HCT116 (cell line): ENCODE measurements around the gene EBPL. TPM values are rescaled to one million over a fixed set of nuclear protein-coding genes. Genes with fewer than 3 reads are reported as not detected.

Experiments used
- ATAC-seq: fragments of 200-7000 bp; cut with Tn5 transposase; 2 replicates; pipeline ENCODE4 v1.9.1; 2020; ENCODE audit warnings: mild to moderate bottlenecking, moderate library complexity
- BruUV-seq: library from RNA; stranded (reverse); fragments of 400-500 nt; replicated peaks from 2 replicates; lab custom pipeline; 2021; lab: Mats Ljungman, UMichigan
- CTCF ChIA-PET: fragments of 300-600 bp; sonication (Branson Sonifier 250); formaldehyde crosslinking; loops from one replicate; lab custom pipeline; 2021; ENCODE audit warnings: antibody characterized with exemption; lab: Charles Lee
- POLR2A ChIA-PET: fragments of 300-600, 350-600 bp; sonication (Branson Sonifier 250); formaldehyde crosslinking; loops from one replicate; lab custom pipeline; 2021; ENCODE audit warnings: antibody characterized with exemption; lab: Charles Lee
- RAD21 ChIA-PET, 2 experiments: fragments of 300-600 bp; sonication (Branson Sonifier 250); formaldehyde crosslinking; loops; one replicate each; lab custom pipeline; 2023; ENCODE audit warnings: low total read pairs in 2 of 2; ENCODE audit not compliant: uncharacterized antibody in 2 of 2, unreplicated experiment in 2 of 2, low non-redundant PET in 1 of 2; lab: Charles Lee
- DNase-seq: peaks from one replicate; pipeline ENCODE4 v3.0.0-alpha.2; 2010; ENCODE audit warnings: low read depth, low spot score
- H2AFZ ChIP-seq: fragments of 200-600 bp; shearing (Covaris generic), sonication (generic); 2 replicates; pipeline ENCODE4 v1.6.1; 2017; ENCODE audit warnings: low read depth, mixed run types, mixed read lengths, antibody characterized with exemption, low read length; ENCODE audit not compliant: poor library complexity, severe bottlenecking
- H3K27ac ChIP-seq: 2 replicates; pipeline ENCODE4 v1.5.1; 2012; ENCODE audit warnings: low read depth, low read length
- H3K27me3 ChIP-seq: fragments of 200-600 bp; sonication (generic); 2 replicates; pipeline ENCODE4 v1.6.1; 2016; ENCODE audit warnings: mixed run types, low read length, mixed read lengths; ENCODE audit not compliant: insufficient read depth
- H3K36me3 ChIP-seq, 2 experiments: fragments of 200-500 bp in 1 of 2; fragments of 200-600 bp in 1 of 2; sonication (Bioruptor generic) in 1 of 2; sonication (generic) in 1 of 2; 2 replicates each; pipeline versions ENCODE4 v1.5.1 to v1.6.1; 2014 to 2016; ENCODE audit warnings: low read length in 2 of 2, inconsistent platforms in 1 of 2, mixed read lengths in 1 of 2, mixed run types in 1 of 2; ENCODE audit not compliant: insufficient read depth in 2 of 2, control insufficient read depth in 1 of 2
- H3K4me1 ChIP-seq, 2 experiments: fragments of 200-600 bp in 1 of 2; sonication (generic) in 1 of 2; 2 replicates each; pipeline versions ENCODE4 v1.5.1 to v1.6.1; 2012 to 2017; ENCODE audit warnings: low read length in 2 of 2, inconsistent platforms in 1 of 2, mild to moderate bottlenecking in 1 of 2, mixed read lengths in 1 of 2, mixed run types in 1 of 2, moderate library complexity in 1 of 2; ENCODE audit not compliant: insufficient read depth in 2 of 2, control insufficient read depth in 1 of 2
- H3K4me2 ChIP-seq: fragments of 200-600 bp; sonication (generic); 2 replicates; pipeline ENCODE4 v1.6.1; 2017; ENCODE audit warnings: mixed run types, low read length, mixed read lengths
- H3K4me3 ChIP-seq, 2 experiments: fragments of 200-600 bp in 1 of 2; sonication (generic) in 1 of 2; replicated peaks in 1 of 2; 2 replicates each; pipeline ENCODE4 v1.5.1; 2011 to 2016; ENCODE audit warnings: low read length in 2 of 2, control low read depth in 1 of 2, low read depth in 1 of 2, mild to moderate bottlenecking in 1 of 2, mixed read lengths in 1 of 2, mixed run types in 1 of 2
- H3K79me2 ChIP-seq: fragments of 200-600 bp; sonication (generic); 2 replicates; pipeline ENCODE4 v1.6.1; 2017; ENCODE audit warnings: mild to moderate bottlenecking, mixed run types, low read length, moderate library complexity, mixed read lengths; ENCODE audit not compliant: insufficient read depth
- H3K9ac ChIP-seq: fragments of 200-600 bp; sonication (generic); 2 replicates; pipeline ENCODE4 v1.6.1; 2016; ENCODE audit warnings: low read length, mixed read lengths
- H3K9me2 ChIP-seq: fragments of 200-600 bp; sonication (generic), shearing (Covaris generic); 2 replicates; pipeline ENCODE4 v1.6.1; 2017; ENCODE audit warnings: mixed run types, mild to moderate bottlenecking, moderate library complexity; ENCODE audit not compliant: insufficient read depth
- H3K9me3 ChIP-seq, 2 experiments: fragments of 200-500 bp in 1 of 2; fragments of 200-600 bp in 1 of 2; sonication (Bioruptor generic) in 1 of 2; sonication (generic) in 1 of 2; 2 replicates each; pipeline ENCODE4 v1.6.1; 2014 to 2017; ENCODE audit warnings: low read length in 2 of 2, mixed read lengths in 2 of 2, inconsistent platforms in 1 of 2, low read depth in 1 of 2, mild to moderate bottlenecking in 1 of 2, mixed run types in 1 of 2, moderate library complexity in 1 of 2; ENCODE audit not compliant: control insufficient read depth in 1 of 2, insufficient read depth in 1 of 2
- H4K20me1 ChIP-seq: fragments of 200-600 bp; sonication (generic), shearing (Covaris generic); 2 replicates; pipeline ENCODE4 v1.6.1; 2017; ENCODE audit warnings: mixed run types, mild to moderate bottlenecking, moderate library complexity; ENCODE audit not compliant: insufficient read depth
- ATF3 ChIP-seq: IDR thresholded peaks from 2 replicates; pipeline ENCODE4 v1.6.1; 2012
- CEBPB ChIP-seq: IDR thresholded peaks from 2 replicates; pipeline ENCODE4 v1.6.1; 2012; ENCODE audit warnings: low read depth
- CTCF ChIP-seq, 3 experiments: fragments of 200-600 bp in 1 of 3; sonication (generic) in 1 of 3; IDR thresholded peaks in 2 of 3; conservative IDR thresholded peaks in 1 of 3; 2 replicates each; pipeline ENCODE4 v1.5.1; 2012 to 2017; ENCODE audit warnings: low read depth in 2 of 3, low read length in 2 of 3, antibody characterized with exemption in 1 of 3, borderline replicate concordance in 1 of 3, control low read depth in 1 of 3, mild to moderate bottlenecking in 1 of 3, mixed read lengths in 1 of 3, mixed run types in 1 of 3, moderate library complexity in 1 of 3; ENCODE audit not compliant: insufficient read depth in 1 of 3
- EZH2 ChIP-seq: fragments of 200-600 bp; sonication (generic); IDR thresholded peaks from 2 replicates; pipeline ENCODE4 v1.6.1; 2017; ENCODE audit warnings: antibody characterized with exemption, mixed run types
- FOSL1 ChIP-seq: IDR thresholded peaks from 2 replicates; pipeline ENCODE4 v1.6.1; 2012; ENCODE audit warnings: low read depth
- POLR2AphosphoS5 ChIP-seq: IDR thresholded peaks from 2 replicates; pipeline ENCODE4 v1.6.1; 2011; ENCODE audit warnings: mild to moderate bottlenecking, low read depth, low read length, moderate library complexity
- SP1 ChIP-seq: IDR thresholded peaks from 2 replicates; pipeline ENCODE4 v1.6.1; 2012; ENCODE audit warnings: low read depth
- SRF ChIP-seq: IDR thresholded peaks from 2 replicates; pipeline ENCODE4 v1.6.1; 2012; ENCODE audit warnings: low read depth
- YY1 ChIP-seq: IDR thresholded peaks from 2 replicates; pipeline ENCODE4 v1.6.1; 2011; ENCODE audit warnings: low read length, low read depth, moderate library complexity, mild to moderate bottlenecking; ENCODE audit not compliant: insufficient replicate concordance; ENCODE audit errors: extremely low read depth
- ZBTB33 ChIP-seq: IDR thresholded peaks from 2 replicates; pipeline ENCODE4 v1.6.1; 2011; ENCODE audit warnings: mild to moderate bottlenecking, low read length, moderate library complexity; ENCODE audit not compliant: insufficient replicate concordance; ENCODE audit errors: extremely low read depth
- ZFX ChIP-seq: fragments of 450-650 bp; IDR thresholded peaks from 2 replicates; pipeline ENCODE4 v1.6.1; 2017
- ZNF274 ChIP-seq: fragments of 200-500 bp; sonication (Bioruptor generic); IDR thresholded peaks from 2 replicates; pipeline ENCODE4 v1.6.1; 2014; ENCODE audit warnings: mild to moderate bottlenecking, low read depth, low read length, inconsistent platforms
- intact Hi-C: fragments of 100-400 bp; cut with micrococcal nuclease; formaldehyde crosslinking; loops from 2 replicates; pipeline ENCODE4 v1.10.0; 2022
- total RNA-seq: library from RNA; stranded (reverse); gene quantifications from one replicate; pipeline ENCODE4 v1.2.1, GENCODE V29; 2021; ENCODE audit not compliant: unreplicated experiment

Gene EBPL
- total RNA-seq, 1 experiment from 2014 or later = 73.2 TPM

GRCh38 chr13:49643035-49643646 is 48.1 kb downstream of the EBPL start:
- DNase-seq = no peak
- no peaks in the 10 kb centered on the region for H3K36me3 ChIP-seq
- no peaks in the 10 kb centered on the region for H3K27me3 ChIP-seq
- RAD21 ChIA-PET = no interaction called here
- no peaks in the 10 kb centered on the region for H3K9me3 ChIP-seq
- CTCF ChIA-PET = interaction anchor here (0.8 kb wide), 1 partner anchor 8 kb away, joined by 3 read pairs; no protein-coding TSS in a partner anchor
- no peak overlapping the region for H3K27ac ChIP-seq
- no peak overlapping the region for H2AFZ ChIP-seq
- BruUV-seq = no TSS peak
- no peaks in the 10 kb centered on the region for H3K79me2 ChIP-seq
- no peak overlapping the region for H3K4me2 ChIP-seq
- TF ChIP-seq EZH2 = no peak
- TF ChIP-seq SRF = no peak
- no peak for TF ChIP-seq YY1
- no peak for TF ChIP-seq POLR2AphosphoS5
- TF ChIP-seq CTCF (IDR thresholded peaks at IDR 0.05 in 2 of 3, conservative IDR thresholded peaks at IDR 0.05 in 1 of 3; ENCODE audit: borderline replicate concordance in 1 of 3, insufficient read depth in 1 of 3, low read depth in 2 of 3, low read length in 2 of 3) = no peak
- TF ChIP-seq ZBTB33 = no peak
- TF ChIP-seq CEBPB = no peak
- TF ChIP-seq ZNF274 = no peak
- no peak for TF ChIP-seq FOSL1
- TF ChIP-seq SP1 = no peak
- TF ChIP-seq ATF3 = no peak
- TF ChIP-seq ZFX = no peak
- TF ChIP-seq, all 23 proteins: peak for 0
- Histone ChIP-seq H3K4me3 (no peak overlapping the region), H4K20me1 (no peaks in the 10 kb centered on the region), H3K9me2 (no peaks in the 10 kb centered on the region), H3K9ac (no peak overlapping the region), H3K4me1 (peaks cover 0 to 3% of the 10 kb centered on the region in 2 experiments; a peak in 1 of 4 replicates)
- intact Hi-C loops = no loop called here
- POLR2A ChIA-PET = no interaction called here
- no peak for ATAC-seq
